SK-N-SH (cell line): ENCODE results near the gene RGS7BP. TPM values are rescaled to one million over a fixed set of nuclear protein-coding genes. Genes with fewer than 3 reads are reported as not detected.

ENCODE experiments used
- CTCF ChIA-PET: fragments of 300-600, 350-600 bp; formaldehyde crosslinking; extraction: SDS; loops from one replicate; lab custom pipeline; 2021; lab: Yijun Ruan, JAX
- POLR2A ChIA-PET: fragments of 350-600 bp; sonication (Branson Sonifier 250); formaldehyde crosslinking; extraction: SDS; loops from one replicate; lab custom pipeline; 2020; ENCODE audit warnings: antibody characterized with exemption, inconsistent platforms; lab: Yijun Ruan, JAX
- DNase-seq: peaks from one replicate; pipeline ENCODE4 v3.0.0; 2012
- H2AFZ ChIP-seq: fragments of 200-600 bp; sonication (generic); 2 replicates; pipeline ENCODE4 v1.8.1; 2016; ENCODE audit warnings: antibody characterized with exemption, mild to moderate bottlenecking, low read depth
- H3F3A ChIP-seq: fragments of 200-600 bp; sonication (generic); replicated peaks from 2 replicates; pipeline ENCODE3; 2016; ENCODE audit warnings: antibody characterized with exemption, mild to moderate bottlenecking; ENCODE audit not compliant: insufficient read depth
- H3K27ac ChIP-seq, 2 experiments: fragments of 200-500 bp in 1 of 2; fragments of 200-600 bp in 1 of 2; sonication (Bioruptor generic) in 1 of 2; sonication (generic), shearing (Covaris generic) in 1 of 2; 2 replicates each; pipeline versions ENCODE4 v1.5.1 to v1.6.1; 2014 to 2016; ENCODE audit warnings: low read depth in 2 of 2, inconsistent platforms in 1 of 2, low read length in 1 of 2, mild to moderate bottlenecking in 1 of 2, mixed read lengths in 1 of 2
- H3K27me3 ChIP-seq: fragments of 200-600 bp; sonication (generic), shearing (Covaris generic); 2 replicates; pipeline ENCODE4 v1.6.1; 2016; ENCODE audit warnings: mixed run types; ENCODE audit not compliant: insufficient read depth
- H3K36me3 ChIP-seq, 2 experiments: fragments of 200-500 bp in 1 of 2; fragments of 200-600 bp in 1 of 2; sonication (Bioruptor generic) in 1 of 2; sonication (generic) in 1 of 2; replicated peaks in 1 of 2; 2 replicates each; pipeline versions ENCODE3 to v1.5.1; 2014 to 2016; ENCODE audit warnings: low read length in 1 of 2, mild to moderate bottlenecking in 1 of 2; ENCODE audit not compliant: insufficient read depth in 2 of 2, control insufficient read depth in 1 of 2
- H3K4me1 ChIP-seq, 2 experiments: fragments of 200-500 bp in 1 of 2; fragments of 200-600 bp in 1 of 2; sonication (Bioruptor generic) in 1 of 2; sonication (generic), shearing (Covaris generic) in 1 of 2; 2 replicates each; pipeline versions ENCODE4 v1.5.1 to v1.6.1; 2014 to 2016; ENCODE audit warnings: low read depth in 1 of 2, low read length in 1 of 2, mixed run types in 1 of 2; ENCODE audit not compliant: insufficient read depth in 2 of 2, control insufficient read depth in 1 of 2
- H3K4me2 ChIP-seq: fragments of 200-600 bp; sonication (generic), shearing (Covaris generic); 2 replicates; pipeline ENCODE4 v1.6.1; 2017; ENCODE audit warnings: mixed run types
- H3K4me3 ChIP-seq, 2 experiments: fragments of 200-500 bp in 1 of 2; fragments of 200-600 bp in 1 of 2; sonication (Bioruptor generic) in 1 of 2; sonication (generic), shearing (Covaris generic) in 1 of 2; 2 replicates each; pipeline versions ENCODE4 v1.5.1 to v1.8.1; 2014 to 2016; ENCODE audit warnings: low read depth in 2 of 2, inconsistent platforms in 1 of 2, low read length in 1 of 2, mild to moderate bottlenecking in 1 of 2, mixed read lengths in 1 of 2, moderate library complexity in 1 of 2
- H3K79me2 ChIP-seq: fragments of 200-600 bp; sonication (generic); 2 replicates; pipeline ENCODE4 v1.8.1; 2017; ENCODE audit warnings: mild to moderate bottlenecking; ENCODE audit not compliant: insufficient read depth
- H3K9ac ChIP-seq: fragments of 200-600 bp; sonication (generic); 2 replicates; pipeline ENCODE4 v1.6.1; 2017; ENCODE audit warnings: mixed run types
- H3K9me2 ChIP-seq: fragments of 200-600 bp; sonication (generic); 2 replicates; pipeline ENCODE4 v1.6.1; 2017; ENCODE audit warnings: mixed run types
- H3K9me3 ChIP-seq: fragments of 200-600 bp; sonication (generic); 2 replicates; pipeline ENCODE4 v1.6.1; 2017; ENCODE audit warnings: mixed run types, mild to moderate bottlenecking, moderate library complexity
- H4K20me1 ChIP-seq: fragments of 200-600 bp; sonication (generic); 2 replicates; pipeline ENCODE4 v1.6.1; 2017; ENCODE audit warnings: mild to moderate bottlenecking, mixed run types; ENCODE audit not compliant: insufficient read depth
- CHD2 ChIP-seq: fragments of 150-350 bp; IDR thresholded peaks from 2 replicates; pipeline ENCODE4 v1.6.1; 2018; ENCODE audit warnings: low read length; ENCODE audit not compliant: partially characterized antibody
- EZH2phosphoT487 ChIP-seq: fragments of 200-600 bp; sonication (generic); IDR thresholded peaks from 2 replicates; pipeline ENCODE4 v1.6.1; 2017; ENCODE audit warnings: low read depth, mixed run types, mild to moderate bottlenecking, antibody characterized with exemption, moderate library complexity, borderline replicate concordance
- FOSL2 ChIP-seq: IDR thresholded peaks from 2 replicates; pipeline ENCODE4 v1.4.0; 2012; ENCODE audit warnings: low read depth, mild to moderate bottlenecking, moderate library complexity, borderline replicate concordance
- GABPA ChIP-seq: IDR thresholded peaks from 2 replicates; pipeline ENCODE4 v1.4.0; 2012; ENCODE audit warnings: low read depth, mild to moderate bottlenecking
- GATA2 ChIP-seq: sonication (generic); formaldehyde crosslinking; IDR thresholded peaks from 2 replicates; pipeline ENCODE4 v1.5.0; 2020; ENCODE audit warnings: mild to moderate bottlenecking, missing genetic modification reagents
- MEF2A ChIP-seq: IDR thresholded peaks from 2 replicates; pipeline ENCODE4 v1.4.0; 2012; ENCODE audit warnings: low read depth, borderline replicate concordance
- MXI1 ChIP-seq: IDR thresholded peaks from 2 replicates; pipeline ENCODE4 v1.6.1; 2012; ENCODE audit warnings: mild to moderate bottlenecking, low read depth, low read length, improper control_type of control experiment
- NFIC ChIP-seq: IDR thresholded peaks from 2 replicates; pipeline ENCODE4 v1.4.0; 2012; ENCODE audit warnings: borderline replicate concordance
- NRF1 ChIP-seq: IDR thresholded peaks from 2 replicates; pipeline ENCODE4 v1.6.1; 2012; ENCODE audit warnings: low read depth, mild to moderate bottlenecking, low read length
- RAD21 ChIP-seq: IDR thresholded peaks from 2 replicates; pipeline ENCODE4 v1.6.1; 2012; ENCODE audit warnings: mild to moderate bottlenecking, low read length
- RCOR1 ChIP-seq: fragments of 150-350 bp; IDR thresholded peaks from 2 replicates; pipeline ENCODE4 v1.6.1; 2017; ENCODE audit warnings: antibody characterized with exemption, low read length
- RXRA ChIP-seq: IDR thresholded peaks from 2 replicates; pipeline ENCODE4 v1.4.0; 2012; ENCODE audit warnings: low read depth, mild to moderate bottlenecking, borderline replicate concordance
- SIN3A ChIP-seq: IDR thresholded peaks from 2 replicates; pipeline ENCODE4 v1.6.1; 2012; ENCODE audit warnings: low read depth, mild to moderate bottlenecking, low read length, moderate library complexity, borderline replicate concordance
- TAF1 ChIP-seq: IDR thresholded peaks from 2 replicates; pipeline ENCODE4 v1.6.1; 2012; ENCODE audit warnings: low read depth, mild to moderate bottlenecking, low read length, moderate library complexity, borderline replicate concordance
- TCF12 ChIP-seq: IDR thresholded peaks from 2 replicates; pipeline ENCODE4 v1.4.0; 2012
- TEAD4 ChIP-seq: IDR thresholded peaks from 2 replicates; pipeline ENCODE4 v1.4.0; 2012; ENCODE audit warnings: mild to moderate bottlenecking, borderline replicate concordance; ENCODE audit not compliant: insufficient read depth
- WGBS: methylation state at CpG from one replicate; pipeline ENCODE4 v1.1.6; 2017; ENCODE audit warnings: low lambda C conversion rate; 5-methylcytosine and 5-hydroxymethylcytosine counted together
- polyA plus RNA-seq, 3 experiments: library from polyadenylated mRNA; depleted of rRNA; stranded (reverse); fragments of >200 nt; gene quantifications; 2 replicates each; pipeline ENCODE4 v1.2.3, GENCODE V29; 2012
- TF ChIP-seq, protein P1 (sequence below): IDR thresholded peaks from 2 replicates; pipeline ENCODE4; 2012
- TF ChIP-seq, protein P2 (sequence below): IDR thresholded peaks from 2 replicates; pipeline ENCODE4 v1.4.0; 2012; ENCODE audit warnings: low read depth, borderline replicate concordance
- TF ChIP-seq, protein P3 (sequence below): fragments of 150-350 bp; IDR thresholded peaks from 2 replicates; pipeline ENCODE4 v1.6.1; 2017; ENCODE audit warnings: antibody characterized with exemption, low read length, low read depth, borderline replicate concordance
- TF ChIP-seq, protein P4 (sequence below): IDR thresholded peaks from 2 replicates; pipeline ENCODE4 v1.4.0; 2012; ENCODE audit warnings: low read depth
- TF ChIP-seq, protein P5 (sequence below): fragments of 200-600 bp; sonication (generic); IDR thresholded peaks from 2 replicates; pipeline ENCODE4 v1.6.1; 2017; ENCODE audit warnings: antibody characterized with exemption, mild to moderate bottlenecking, moderate library complexity
- TF ChIP-seq, protein P6 (sequence below): fragments of 150-350 bp; IDR thresholded peaks from 2 replicates; pipeline ENCODE4 v1.6.1; 2016; ENCODE audit warnings: mild to moderate bottlenecking, low read depth, low read length

The RGS7BP gene
- polyA plus RNA-seq, 1 of the 3 experiments (the other 2 are of a cell fraction): not detected

DNA sequence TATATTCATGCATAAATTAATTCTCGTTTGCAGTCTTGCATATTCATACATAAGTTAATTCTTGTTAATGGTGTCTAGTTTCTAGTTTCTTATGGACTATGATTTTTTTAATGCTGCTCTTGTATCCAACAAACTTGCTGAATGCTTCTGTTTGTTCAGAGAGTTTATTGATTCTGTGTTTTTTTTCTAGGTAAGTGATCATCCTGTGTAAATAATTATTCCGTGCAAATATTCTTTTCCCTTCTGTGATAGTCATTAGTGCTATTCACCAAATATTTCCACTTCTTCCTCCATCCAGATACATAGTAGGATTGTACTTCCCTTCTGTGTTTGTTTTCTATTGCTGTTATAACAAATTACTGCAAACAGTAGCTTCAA lies 148.7 kb downstream of the RGS7BP start:
- no peak overlapping the region for H2AFZ ChIP-seq
- 13% methylated on average over 2 of the region's 2 CpGs for WGBS
- H3K27me3 ChIP-seq: peaks cover 9% of the 10 kb centered on the region; the same call in 1 of the 2 replicates
- H3K36me3 ChIP-seq: no peaks in the 10 kb centered on the region
- H3K4me2 ChIP-seq: no peak overlapping the region
- TF ChIP-seq TCF12 (no peak), RCOR1 (no peak), TEAD4 (no peak), SIN3A (no peak), TAF1 (no peak)
- TF ChIP-seq, protein P1, sequence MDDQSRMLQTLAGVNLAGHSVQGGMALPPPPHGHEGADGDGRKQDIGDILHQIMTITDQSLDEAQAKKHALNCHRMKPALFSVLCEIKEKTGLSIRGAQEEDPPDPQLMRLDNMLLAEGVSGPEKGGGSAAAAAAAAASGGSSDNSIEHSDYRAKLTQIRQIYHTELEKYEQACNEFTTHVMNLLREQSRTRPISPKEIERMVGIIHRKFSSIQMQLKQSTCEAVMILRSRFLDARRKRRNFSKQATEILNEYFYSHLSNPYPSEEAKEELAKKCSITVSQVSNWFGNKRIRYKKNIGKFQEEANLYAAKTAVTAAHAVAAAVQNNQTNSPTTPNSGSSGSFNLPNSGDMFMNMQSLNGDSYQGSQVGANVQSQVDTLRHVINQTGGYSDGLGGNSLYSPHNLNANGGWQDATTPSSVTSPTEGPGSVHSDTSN: no peak
- no peaks in the 10 kb centered on the region for H3K4me1 ChIP-seq
- H3F3A ChIP-seq: no peaks in the 10 kb centered on the region
- CTCF ChIA-PET: interaction anchor here (1.3 to 3.5 kb wide), 2 partner anchors 19 to 22 kb away, joined by 3 to 15 read pairs; no protein-coding TSS in a partner anchor
- no peaks in the 10 kb centered on the region for H4K20me1 ChIP-seq
- POLR2A ChIA-PET: no interaction called here
- no peaks in the 10 kb centered on the region for H3K9me3 ChIP-seq
- H3K4me3 ChIP-seq: no peak overlapping the region
- DNase-seq: no peak
- H3K79me2 ChIP-seq: no peaks in the 10 kb centered on the region
- H3K9me2 ChIP-seq: no peaks in the 10 kb centered on the region
- no peak overlapping the region for H3K27ac ChIP-seq
- H3K9ac ChIP-seq: no peak overlapping the region

DNA sequence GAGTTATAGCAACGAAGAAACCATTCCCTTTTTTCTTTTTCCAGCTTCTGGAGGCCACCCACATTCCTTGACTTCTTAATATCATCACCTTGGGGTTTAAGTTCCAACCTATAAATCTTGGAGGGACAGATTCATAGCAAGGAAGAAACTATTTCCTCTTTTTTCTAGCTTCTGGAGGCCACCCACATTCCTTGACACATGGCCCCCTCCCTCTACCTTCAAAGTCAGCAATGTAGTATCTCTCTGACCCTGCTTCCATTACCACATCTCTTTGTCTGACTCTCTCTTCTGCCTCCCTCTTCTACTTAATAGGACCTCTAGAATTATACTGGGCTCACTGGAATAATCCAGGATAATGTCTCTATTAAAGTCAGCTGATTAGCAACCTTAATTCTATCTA lies 149.8 kb downstream of the RGS7BP start:
- H3K79me2 ChIP-seq: no peaks in the 10 kb centered on the region
- no peak overlapping the region for H3K4me3 ChIP-seq
- 0% methylated on average over 1 of the region's 1 CpG for WGBS
- no peaks in the 10 kb centered on the region for H4K20me1 ChIP-seq
- no peak for DNase-seq
- no peaks in the 10 kb centered on the region for H3F3A ChIP-seq
- H3K27me3 ChIP-seq: peaks cover 11% of the 10 kb centered on the region; the same call in 1 of the 2 replicates
- H3K4me2 ChIP-seq: no peak overlapping the region
- H3K27ac ChIP-seq: no peak overlapping the region
- POLR2A ChIA-PET: no interaction called here
- no peaks in the 10 kb centered on the region for H3K9me2 ChIP-seq
- H3K36me3 ChIP-seq: no peaks in the 10 kb centered on the region
- CTCF ChIA-PET: interaction anchor here (0.8 to 1.2 kb wide), 3 partner anchors 16 to 129 kb away, joined by 3 read pairs; no protein-coding TSS in a partner anchor
- H2AFZ ChIP-seq: no peak overlapping the region
- no peaks in the 10 kb centered on the region for H3K9me3 ChIP-seq
- no peaks in the 10 kb centered on the region for H3K4me1 ChIP-seq
- TF ChIP-seq, protein P2, sequence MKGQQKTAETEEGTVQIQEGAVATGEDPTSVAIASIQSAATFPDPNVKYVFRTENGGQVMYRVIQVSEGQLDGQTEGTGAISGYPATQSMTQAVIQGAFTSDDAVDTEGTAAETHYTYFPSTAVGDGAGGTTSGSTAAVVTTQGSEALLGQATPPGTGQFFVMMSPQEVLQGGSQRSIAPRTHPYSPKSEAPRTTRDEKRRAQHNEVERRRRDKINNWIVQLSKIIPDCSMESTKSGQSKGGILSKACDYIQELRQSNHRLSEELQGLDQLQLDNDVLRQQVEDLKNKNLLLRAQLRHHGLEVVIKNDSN: no peak
- TF ChIP-seq MEF2A: no peak
- no peak for TF ChIP-seq GABPA
- TF ChIP-seq EZH2phosphoT487: no peak
- TF ChIP-seq, protein P3, sequence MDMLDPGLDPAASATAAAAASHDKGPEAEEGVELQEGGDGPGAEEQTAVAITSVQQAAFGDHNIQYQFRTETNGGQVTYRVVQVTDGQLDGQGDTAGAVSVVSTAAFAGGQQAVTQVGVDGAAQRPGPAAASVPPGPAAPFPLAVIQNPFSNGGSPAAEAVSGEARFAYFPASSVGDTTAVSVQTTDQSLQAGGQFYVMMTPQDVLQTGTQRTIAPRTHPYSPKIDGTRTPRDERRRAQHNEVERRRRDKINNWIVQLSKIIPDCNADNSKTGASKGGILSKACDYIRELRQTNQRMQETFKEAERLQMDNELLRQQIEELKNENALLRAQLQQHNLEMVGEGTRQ: no peak
- TF ChIP-seq, protein P4, sequence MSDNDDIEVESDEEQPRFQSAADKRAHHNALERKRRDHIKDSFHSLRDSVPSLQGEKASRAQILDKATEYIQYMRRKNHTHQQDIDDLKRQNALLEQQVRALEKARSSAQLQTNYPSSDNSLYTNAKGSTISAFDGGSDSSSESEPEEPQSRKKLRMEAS: no peak
- no peak for TF ChIP-seq TCF12
- no peak for TF ChIP-seq MXI1
- TF ChIP-seq FOSL2: no peak
- TF ChIP-seq, protein P5, sequence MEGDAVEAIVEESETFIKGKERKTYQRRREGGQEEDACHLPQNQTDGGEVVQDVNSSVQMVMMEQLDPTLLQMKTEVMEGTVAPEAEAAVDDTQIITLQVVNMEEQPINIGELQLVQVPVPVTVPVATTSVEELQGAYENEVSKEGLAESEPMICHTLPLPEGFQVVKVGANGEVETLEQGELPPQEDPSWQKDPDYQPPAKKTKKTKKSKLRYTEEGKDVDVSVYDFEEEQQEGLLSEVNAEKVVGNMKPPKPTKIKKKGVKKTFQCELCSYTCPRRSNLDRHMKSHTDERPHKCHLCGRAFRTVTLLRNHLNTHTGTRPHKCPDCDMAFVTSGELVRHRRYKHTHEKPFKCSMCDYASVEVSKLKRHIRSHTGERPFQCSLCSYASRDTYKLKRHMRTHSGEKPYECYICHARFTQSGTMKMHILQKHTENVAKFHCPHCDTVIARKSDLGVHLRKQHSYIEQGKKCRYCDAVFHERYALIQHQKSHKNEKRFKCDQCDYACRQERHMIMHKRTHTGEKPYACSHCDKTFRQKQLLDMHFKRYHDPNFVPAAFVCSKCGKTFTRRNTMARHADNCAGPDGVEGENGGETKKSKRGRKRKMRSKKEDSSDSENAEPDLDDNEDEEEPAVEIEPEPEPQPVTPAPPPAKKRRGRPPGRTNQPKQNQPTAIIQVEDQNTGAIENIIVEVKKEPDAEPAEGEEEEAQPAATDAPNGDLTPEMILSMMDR: no peak
- TF ChIP-seq RXRA: no peak
- TF ChIP-seq SIN3A: no peak
- no peak for TF ChIP-seq NRF1
- TF ChIP-seq GATA2 (CRISPR knock-in tag): no peak
- TF ChIP-seq, protein P6, sequence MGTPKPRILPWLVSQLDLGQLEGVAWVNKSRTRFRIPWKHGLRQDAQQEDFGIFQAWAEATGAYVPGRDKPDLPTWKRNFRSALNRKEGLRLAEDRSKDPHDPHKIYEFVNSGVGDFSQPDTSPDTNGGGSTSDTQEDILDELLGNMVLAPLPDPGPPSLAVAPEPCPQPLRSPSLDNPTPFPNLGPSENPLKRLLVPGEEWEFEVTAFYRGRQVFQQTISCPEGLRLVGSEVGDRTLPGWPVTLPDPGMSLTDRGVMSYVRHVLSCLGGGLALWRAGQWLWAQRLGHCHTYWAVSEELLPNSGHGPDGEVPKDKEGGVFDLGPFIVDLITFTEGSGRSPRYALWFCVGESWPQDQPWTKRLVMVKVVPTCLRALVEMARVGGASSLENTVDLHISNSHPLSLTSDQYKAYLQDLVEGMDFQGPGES: no peak
- no peak for TF ChIP-seq NFIC
- TF ChIP-seq RAD21: no peak
- TF ChIP-seq CHD2: no peak
- no peak overlapping the region for H3K9ac ChIP-seq
